Measurements from ENCODE around the gene TBC1D14. TPM values are rescaled to one million over a fixed set of nuclear protein-coding genes. Genes with fewer than 3 reads are reported as not detected.

The TBC1D14 gene
- total RNA-seq, 1 donor = 35.4 TPM

- Histone ChIP-seq H3K4me1 (ENCODE audit: insufficient read depth, low read length) (no peaks in the 10 kb centered on the region), H3K9me3 (ENCODE audit: low read depth, low read length) (no peaks in the 10 kb centered on the region), H3K27me3 (ENCODE audit: insufficient read depth, low read length) (no peaks in the 10 kb centered on the region), H3K4me3 (ENCODE audit: low read length) (no peak overlapping the region)
Measured at GRCh38 chr4:7024336-7024890, 114.8 kb downstream of the TBC1D14 start.

GRCh38 chr4:7025040-7025602, 115.5 kb downstream of the TBC1D14 start:
- Histone ChIP-seq H3K27me3 (ENCODE audit: insufficient read depth, low read length) (no peaks in the 10 kb centered on the region), H3K4me1 (ENCODE audit: insufficient read depth, low read length) (no peaks in the 10 kb centered on the region), H3K9me3 (ENCODE audit: low read depth, low read length) (no peaks in the 10 kb centered on the region), H3K4me3 (ENCODE audit: low read length) (no peak overlapping the region)

GRCh38 chr4:7026107-7026506, 116.5 kb downstream of the TBC1D14 start:
- Histone ChIP-seq H3K27me3 (ENCODE audit: insufficient read depth, low read length) (no peaks in the 10 kb centered on the region), H3K9me3 (ENCODE audit: low read depth, low read length) (no peaks in the 10 kb centered on the region), H3K4me3 (ENCODE audit: low read length) (no peak overlapping the region), H3K4me1 (ENCODE audit: insufficient read depth, low read length) (no peaks in the 10 kb centered on the region)

GRCh38 chr4:7027284-7027683, 117.7 kb downstream of the TBC1D14 start:
- no peaks in the 10 kb centered on the region for H3K9me3 ChIP-seq (ENCODE audit: low read depth, low read length)
- no peaks in the 10 kb centered on the region for H3K4me1 ChIP-seq (ENCODE audit: insufficient read depth, low read length)
- no peak overlapping the region for H3K4me3 ChIP-seq (ENCODE audit: low read length)
- H3K27me3 ChIP-seq (ENCODE audit: insufficient read depth, low read length) = no peaks in the 10 kb centered on the region

- H3K4me3 ChIP-seq (ENCODE audit: low read length) = no peak overlapping the region
- no peaks in the 10 kb centered on the region for H3K4me1 ChIP-seq (ENCODE audit: insufficient read depth, low read length)
- H3K9me3 ChIP-seq (ENCODE audit: low read depth, low read length) = no peaks in the 10 kb centered on the region
- no peaks in the 10 kb centered on the region for H3K27me3 ChIP-seq (ENCODE audit: insufficient read depth, low read length)
Measured at GRCh38 chr4:7027913-7028312, 118.3 kb downstream of the TBC1D14 start.

- H3K9me3 ChIP-seq (ENCODE audit: low read depth, low read length) = no peaks in the 10 kb centered on the region
- no peaks in the 10 kb centered on the region for H3K27me3 ChIP-seq (ENCODE audit: insufficient read depth, low read length)
- H3K4me1 ChIP-seq (ENCODE audit: insufficient read depth, low read length) = no peaks in the 10 kb centered on the region
- H3K4me3 ChIP-seq (ENCODE audit: low read length) = no peak overlapping the region
Measured at GRCh38 chr4:7029212-7029611, 119.6 kb downstream of the TBC1D14 start.

- no peaks in the 10 kb centered on the region for H3K27me3 ChIP-seq (ENCODE audit: insufficient read depth, low read length)
- no peak overlapping the region for H3K4me3 ChIP-seq (ENCODE audit: low read length)
- no peaks in the 10 kb centered on the region for H3K4me1 ChIP-seq (ENCODE audit: insufficient read depth, low read length)
Measured at GRCh38 chr4:7029921-7030320, 120.3 kb downstream of the TBC1D14 start.

GRCh38 chr4:7030856-7031255, 121.2 kb downstream of the TBC1D14 start:
- H3K27me3 ChIP-seq (ENCODE audit: insufficient read depth, low read length) = no peaks in the 10 kb centered on the region
- H3K4me1 ChIP-seq (ENCODE audit: insufficient read depth, low read length) = no peaks in the 10 kb centered on the region
- no peaks in the 10 kb centered on the region for H3K9me3 ChIP-seq (ENCODE audit: low read depth, low read length)

More at GRCh38 chr4:7029921-7030320, 120.3 kb downstream of the TBC1D14 start:
- H3K9me3 ChIP-seq (ENCODE audit: low read depth, low read length) = no peaks in the 10 kb centered on the region

GRCh38 chr4:7031558-7032449, 122.2 kb downstream of the TBC1D14 start:
- Histone ChIP-seq H3K9me3 (ENCODE audit: low read depth, low read length) (no peaks in the 10 kb centered on the region), H3K27me3 (ENCODE audit: insufficient read depth, low read length) (no peaks in the 10 kb centered on the region), H3K4me1 (ENCODE audit: insufficient read depth, low read length) (no peaks in the 10 kb centered on the region), H3K4me3 (ENCODE audit: low read length) (no peak overlapping the region)

More at GRCh38 chr4:7030856-7031255, 121.2 kb downstream of the TBC1D14 start:
- no peak overlapping the region for H3K4me3 ChIP-seq (ENCODE audit: low read length)

- H3K27me3 ChIP-seq (ENCODE audit: insufficient read depth, low read length) = no peaks in the 10 kb centered on the region
- no peaks in the 10 kb centered on the region for H3K4me1 ChIP-seq (ENCODE audit: insufficient read depth, low read length)
- H3K9me3 ChIP-seq (ENCODE audit: low read depth, low read length) = no peaks in the 10 kb centered on the region
- H3K4me3 ChIP-seq (ENCODE audit: low read length) = no peak overlapping the region
Measured at GRCh38 chr4:7032596-7032995, 123.0 kb downstream of the TBC1D14 start.

- Histone ChIP-seq H3K4me3 (ENCODE audit: low read length) (no peak overlapping the region), H3K27me3 (ENCODE audit: insufficient read depth, low read length) (no peaks in the 10 kb centered on the region), H3K4me1 (ENCODE audit: insufficient read depth, low read length) (no peaks in the 10 kb centered on the region), H3K9me3 (ENCODE audit: low read depth, low read length) (no peaks in the 10 kb centered on the region)
Measured at GRCh38 chr4:7034262-7035081, 124.8 kb downstream of the TBC1D14 start.

GRCh38 chr4:7037425-7037824, 127.8 kb downstream of the TBC1D14 start:
- H3K4me1 ChIP-seq (ENCODE audit: insufficient read depth, low read length) = peaks cover 16% of the 10 kb centered on the region
- no peaks in the 10 kb centered on the region for H3K27me3 ChIP-seq (ENCODE audit: insufficient read depth, low read length)
- H3K9me3 ChIP-seq (ENCODE audit: low read depth, low read length) = no peaks in the 10 kb centered on the region
- no peak overlapping the region for H3K4me3 ChIP-seq (ENCODE audit: low read length)

- peaks cover 40% of the 10 kb centered on the region for H3K4me1 ChIP-seq (ENCODE audit: insufficient read depth, low read length)
- H3K9me3 ChIP-seq (ENCODE audit: low read depth, low read length) = no peaks in the 10 kb centered on the region
- no peaks in the 10 kb centered on the region for H3K27me3 ChIP-seq (ENCODE audit: insufficient read depth, low read length)
- no peak overlapping the region for H3K4me3 ChIP-seq (ENCODE audit: low read length)
Measured at GRCh38 chr4:7040765-7041164, 131.1 kb downstream of the TBC1D14 start.

- H3K27me3 ChIP-seq (ENCODE audit: insufficient read depth, low read length) = no peaks in the 10 kb centered on the region
- H3K4me3 ChIP-seq (ENCODE audit: low read length) = no peak overlapping the region
- H3K9me3 ChIP-seq (ENCODE audit: low read depth, low read length) = no peaks in the 10 kb centered on the region
- H3K4me1 ChIP-seq (ENCODE audit: insufficient read depth, low read length) = peaks cover 45% of the 10 kb centered on the region
Measured at GRCh38 chr4:7041246-7041645, 131.6 kb downstream of the TBC1D14 start.

All from mononuclear cell (primary cell).